Liver (tissue), 9 donors: ENCODE results near the gene ADH1C. TPM values are rescaled to one million over a fixed set of nuclear protein-coding genes. Genes with fewer than 3 reads are reported as not detected.

Source experiments
- DNase-seq: peaks from one replicate; pipeline ENCODE4 v3.0.0-alpha.2; 2017; ENCODE audit warnings: low spot score
- H3K27ac ChIP-seq, 2 donors: one replicate each; pipeline ENCODE4 v1.7.0; 2013; ENCODE audit warnings: inconsistent platforms in 2 of 2, low read length in 2 of 2, control low read depth in 1 of 2, low read depth in 1 of 2, mild to moderate bottlenecking in 1 of 2
- H3K27me3 ChIP-seq, 4 donors: one replicate each; pipeline versions ENCODE4 v1.6.1 to v1.7.0; 2013; ENCODE audit warnings: low read length in 3 of 4, inconsistent platforms in 1 of 4, mild to moderate bottlenecking in 1 of 4, moderate library complexity in 1 of 4; ENCODE audit not compliant: control insufficient read depth in 4 of 4, insufficient read depth in 4 of 4
- H3K36me3 ChIP-seq, 4 donors: one replicate each; pipeline versions ENCODE4 v1.6.1 to v1.7.0; 2013; ENCODE audit warnings: low read length in 3 of 4, mild to moderate bottlenecking in 3 of 4, low read depth in 1 of 4, moderate library complexity in 1 of 4; ENCODE audit not compliant: control insufficient read depth in 4 of 4, insufficient read depth in 3 of 4
- H3K4me1 ChIP-seq, 4 donors: one replicate each; pipeline versions ENCODE4 v1.6.1 to v1.7.0; 2013; ENCODE audit warnings: low read length in 3 of 4, mild to moderate bottlenecking in 3 of 4, moderate library complexity in 1 of 4; ENCODE audit not compliant: control insufficient read depth in 4 of 4, insufficient read depth in 4 of 4
- H3K4me3 ChIP-seq, 3 donors: one replicate each; pipeline versions ENCODE4 v1.6.1 to v1.7.0; 2013; ENCODE audit warnings: low read length in 3 of 3, control low read depth in 1 of 3, low read depth in 1 of 3, mild to moderate bottlenecking in 1 of 3
- H3K9ac ChIP-seq, 2 donors: one replicate each; pipeline ENCODE4 v1.7.0; 2013; ENCODE audit warnings: low read length in 2 of 2, mild to moderate bottlenecking in 2 of 2, moderate library complexity in 2 of 2, control low read depth in 1 of 2, low read depth in 1 of 2
- H3K9me3 ChIP-seq, 4 donors: one replicate each; pipeline versions ENCODE4 v1.6.1 to v1.7.0; 2013; ENCODE audit warnings: low read length in 3 of 4; ENCODE audit not compliant: control insufficient read depth in 4 of 4
- EGR1 ChIP-seq, 2 donors: IDR thresholded peaks; 2 replicates each; pipeline ENCODE4 v1.6.1; 2016 to 2018; ENCODE audit warnings: antibody characterized with exemption in 2 of 2, low read depth in 2 of 2
- FOXA1 ChIP-seq: IDR thresholded peaks from 2 replicates; pipeline ENCODE4 v1.6.1; 2016; ENCODE audit warnings: antibody characterized with exemption
- FOXA2 ChIP-seq: IDR thresholded peaks from 2 replicates; pipeline ENCODE4 v1.6.1; 2016; ENCODE audit warnings: antibody characterized with exemption
- GABPA ChIP-seq, 2 donors: IDR thresholded peaks in 1 of 2; conservative IDR thresholded peaks in 1 of 2; 2 replicates each; pipeline ENCODE4 v1.6.1; 2016; ENCODE audit warnings: antibody characterized with exemption in 2 of 2, mild to moderate bottlenecking in 1 of 2, moderate library complexity in 1 of 2
- HNF4A ChIP-seq, 2 donors: conservative IDR thresholded peaks; 2 replicates each; pipeline ENCODE4 v1.6.1; 2016; ENCODE audit warnings: antibody characterized with exemption in 2 of 2, mild to moderate bottlenecking in 2 of 2
- HNF4G ChIP-seq: IDR thresholded peaks from 2 replicates; pipeline ENCODE4 v1.6.1; 2016; ENCODE audit warnings: antibody characterized with exemption
- JUND ChIP-seq, 2 donors: IDR thresholded peaks; 2 replicates each; pipeline ENCODE4 v1.6.1; 2016; ENCODE audit warnings: antibody characterized with exemption in 2 of 2
- NR2F2 ChIP-seq: IDR thresholded peaks from 2 replicates; pipeline ENCODE4 v1.6.1; 2016; ENCODE audit warnings: antibody characterized with exemption
- RAD21 ChIP-seq, 2 donors: IDR thresholded peaks; 2 replicates each; pipeline ENCODE4 v1.6.1; 2016; ENCODE audit warnings: antibody characterized with exemption in 2 of 2, mild to moderate bottlenecking in 2 of 2
- RXRA ChIP-seq, 2 donors: IDR thresholded peaks; 2 replicates each; pipeline ENCODE4 v1.6.1; 2017 to 2018; ENCODE audit warnings: antibody characterized with exemption in 2 of 2, mild to moderate bottlenecking in 1 of 2
- SP1 ChIP-seq: IDR thresholded peaks from 2 replicates; pipeline ENCODE4 v1.6.1; 2018; ENCODE audit warnings: antibody characterized with exemption, mild to moderate bottlenecking
- TAF1 ChIP-seq: conservative IDR thresholded peaks from 2 replicates; pipeline ENCODE4 v1.6.1; 2016; ENCODE audit warnings: antibody characterized with exemption, mild to moderate bottlenecking
- WGBS: extraction: QIAGEN DNeasy Blood & Tissue Kit; methylation state at CpG from one replicate; pipeline ENCODE4 v1.1.7; 2013; 5-methylcytosine and 5-hydroxymethylcytosine counted together
- polyA plus RNA-seq, 2 donors: library from polyadenylated mRNA; stranded (reverse) in 1 of 2; unstranded in 1 of 2; fragments of 200-250 nt in 1 of 2; fragments of >200 nt in 1 of 2; fragmentation: Nextera tagmentation in 1 of 2; extraction: Ambion mirVana in 1 of 2; gene quantifications; one replicate each; pipeline versions ENCODE4 v1.2.1 to v1.2.3, GENCODE V29; 2013 to 2015
- total RNA-seq, 2 donors: library from RNA; depleted of rRNA; stranded (reverse); fragments of >200 nt; gene quantifications; one replicate each; pipeline ENCODE4 v1.2.3, GENCODE V29; 2014
- TF ChIP-seq, protein P1 (sequence below): IDR thresholded peaks from 2 replicates; pipeline ENCODE4 v1.6.1; 2016; ENCODE audit warnings: antibody characterized with exemption, mild to moderate bottlenecking
- TF ChIP-seq, protein P2 (sequence below): IDR thresholded peaks from 2 replicates; pipeline ENCODE4 v1.6.1; 2016; ENCODE audit warnings: antibody characterized with exemption
- TF ChIP-seq, protein P3 (sequence below): IDR thresholded peaks from 2 replicates; pipeline ENCODE4 v1.6.1; 2016; ENCODE audit warnings: antibody characterized with exemption
- TF ChIP-seq, protein P4 (sequence below): fragments of 150-350 bp; IDR thresholded peaks from 2 replicates; pipeline ENCODE4 v1.5.1; 2017; ENCODE audit warnings: improper control_type of control experiment, low read depth, low read length; ENCODE audit not compliant: missing input control
- TF ChIP-seq, protein P5 (sequence below): IDR thresholded peaks from 2 replicates; pipeline ENCODE4 v1.6.1; 2016; ENCODE audit warnings: antibody characterized with exemption
- donor health status: healthy.
- donor health status: healthy.
- donor health status: healthy.
- donor health status: healthy.
- donor health status: healthy.

ADH1C gene
- total and polyA plus RNA-seq, 4 donors, result 0.84 to 374 (median 81.3) TPM

DNA sequence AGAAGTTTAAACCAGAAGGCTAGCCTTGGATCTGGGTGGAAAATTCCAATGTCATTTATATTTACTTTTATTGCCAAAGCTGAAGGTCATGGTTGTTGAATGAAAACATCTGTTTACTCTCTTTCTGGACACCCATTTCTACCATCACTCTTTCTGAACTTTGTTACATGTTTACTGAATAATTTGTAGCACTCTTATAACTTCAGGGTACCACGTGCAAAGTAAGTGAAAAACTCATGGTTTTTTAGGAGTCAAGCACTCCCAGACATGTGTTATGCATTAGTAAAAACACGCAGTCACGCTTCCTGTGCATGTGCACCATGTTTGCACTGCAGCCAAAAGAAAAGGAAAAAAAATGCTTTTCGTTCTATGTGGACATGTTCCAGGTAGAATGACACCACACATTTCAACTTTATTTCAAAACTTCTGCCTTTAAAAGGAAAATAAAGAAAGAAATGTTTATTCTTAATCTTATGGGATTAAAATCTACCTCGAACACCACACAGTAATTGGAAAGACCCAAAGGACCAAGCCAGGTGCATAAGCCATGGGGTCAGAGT is 31.4 kb upstream of the ADH1C start (continued):
- TF ChIP-seq, protein P1, sequence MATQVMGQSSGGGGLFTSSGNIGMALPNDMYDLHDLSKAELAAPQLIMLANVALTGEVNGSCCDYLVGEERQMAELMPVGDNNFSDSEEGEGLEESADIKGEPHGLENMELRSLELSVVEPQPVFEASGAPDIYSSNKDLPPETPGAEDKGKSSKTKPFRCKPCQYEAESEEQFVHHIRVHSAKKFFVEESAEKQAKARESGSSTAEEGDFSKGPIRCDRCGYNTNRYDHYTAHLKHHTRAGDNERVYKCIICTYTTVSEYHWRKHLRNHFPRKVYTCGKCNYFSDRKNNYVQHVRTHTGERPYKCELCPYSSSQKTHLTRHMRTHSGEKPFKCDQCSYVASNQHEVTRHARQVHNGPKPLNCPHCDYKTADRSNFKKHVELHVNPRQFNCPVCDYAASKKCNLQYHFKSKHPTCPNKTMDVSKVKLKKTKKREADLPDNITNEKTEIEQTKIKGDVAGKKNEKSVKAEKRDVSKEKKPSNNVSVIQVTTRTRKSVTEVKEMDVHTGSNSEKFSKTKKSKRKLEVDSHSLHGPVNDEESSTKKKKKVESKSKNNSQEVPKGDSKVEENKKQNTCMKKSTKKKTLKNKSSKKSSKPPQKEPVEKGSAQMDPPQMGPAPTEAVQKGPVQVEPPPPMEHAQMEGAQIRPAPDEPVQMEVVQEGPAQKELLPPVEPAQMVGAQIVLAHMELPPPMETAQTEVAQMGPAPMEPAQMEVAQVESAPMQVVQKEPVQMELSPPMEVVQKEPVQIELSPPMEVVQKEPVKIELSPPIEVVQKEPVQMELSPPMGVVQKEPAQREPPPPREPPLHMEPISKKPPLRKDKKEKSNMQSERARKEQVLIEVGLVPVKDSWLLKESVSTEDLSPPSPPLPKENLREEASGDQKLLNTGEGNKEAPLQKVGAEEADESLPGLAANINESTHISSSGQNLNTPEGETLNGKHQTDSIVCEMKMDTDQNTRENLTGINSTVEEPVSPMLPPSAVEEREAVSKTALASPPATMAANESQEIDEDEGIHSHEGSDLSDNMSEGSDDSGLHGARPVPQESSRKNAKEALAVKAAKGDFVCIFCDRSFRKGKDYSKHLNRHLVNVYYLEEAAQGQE, result peak; percentile 61
- TF ChIP-seq EGR1 (IDR thresholded peaks at IDR 0.05; ENCODE audit: low read depth in 2 of 2) (peak in 1 of 2 donors; percentile 82), SP1 (peak; percentile 95)
- TF ChIP-seq, protein P2, sequence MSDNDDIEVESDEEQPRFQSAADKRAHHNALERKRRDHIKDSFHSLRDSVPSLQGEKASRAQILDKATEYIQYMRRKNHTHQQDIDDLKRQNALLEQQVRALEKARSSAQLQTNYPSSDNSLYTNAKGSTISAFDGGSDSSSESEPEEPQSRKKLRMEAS, result peak; percentile 94

DNA sequence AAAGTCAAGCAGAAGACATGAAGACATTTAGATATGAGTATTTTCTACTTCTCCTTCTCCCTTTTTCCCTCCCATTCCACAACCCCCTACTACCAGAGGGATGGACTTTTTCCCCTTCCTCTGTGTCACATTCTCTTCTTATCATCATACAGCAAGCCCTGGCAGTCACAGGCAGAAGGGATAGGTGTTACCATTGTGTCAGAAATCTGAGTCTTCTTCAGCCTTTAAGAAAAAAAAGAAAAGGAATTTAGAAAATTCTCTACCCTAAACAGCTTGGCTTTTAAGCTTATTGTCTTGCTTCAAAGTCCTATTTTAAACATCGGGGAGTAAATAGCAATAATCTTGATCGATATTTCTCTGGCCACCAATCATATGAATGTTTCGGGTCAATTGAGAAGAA is 30.9 kb upstream of the ADH1C start:
- no peaks in the 10 kb centered on the region for H3K27me3 ChIP-seq
- no peak overlapping the region for H3K4me3 ChIP-seq
- H3K9me3 ChIP-seq, result no peaks in the 10 kb centered on the region
- TF ChIP-seq, protein P3, sequence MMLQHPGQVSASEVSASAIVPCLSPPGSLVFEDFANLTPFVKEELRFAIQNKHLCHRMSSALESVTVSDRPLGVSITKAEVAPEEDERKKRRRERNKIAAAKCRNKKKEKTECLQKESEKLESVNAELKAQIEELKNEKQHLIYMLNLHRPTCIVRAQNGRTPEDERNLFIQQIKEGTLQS, result no peak
- no peak for TF ChIP-seq TAF1
- TF ChIP-seq FOXA2, result no peak
- no peak for TF ChIP-seq NR2F2
- WGBS, result 32% methylated on average over 3 of the region's 3 CpGs
- H3K36me3 ChIP-seq, result no peaks in the 10 kb centered on the region
- H3K9ac ChIP-seq, result peak overlapping the region; percentile 19 to 78
- peak overlapping the region; percentile 96 for H3K27ac ChIP-seq
- H3K4me1 ChIP-seq, result peaks cover 0 to 35% (median 6%) of the 10 kb centered on the region in 4 donors
- DNase-seq, result no peak

DNA sequence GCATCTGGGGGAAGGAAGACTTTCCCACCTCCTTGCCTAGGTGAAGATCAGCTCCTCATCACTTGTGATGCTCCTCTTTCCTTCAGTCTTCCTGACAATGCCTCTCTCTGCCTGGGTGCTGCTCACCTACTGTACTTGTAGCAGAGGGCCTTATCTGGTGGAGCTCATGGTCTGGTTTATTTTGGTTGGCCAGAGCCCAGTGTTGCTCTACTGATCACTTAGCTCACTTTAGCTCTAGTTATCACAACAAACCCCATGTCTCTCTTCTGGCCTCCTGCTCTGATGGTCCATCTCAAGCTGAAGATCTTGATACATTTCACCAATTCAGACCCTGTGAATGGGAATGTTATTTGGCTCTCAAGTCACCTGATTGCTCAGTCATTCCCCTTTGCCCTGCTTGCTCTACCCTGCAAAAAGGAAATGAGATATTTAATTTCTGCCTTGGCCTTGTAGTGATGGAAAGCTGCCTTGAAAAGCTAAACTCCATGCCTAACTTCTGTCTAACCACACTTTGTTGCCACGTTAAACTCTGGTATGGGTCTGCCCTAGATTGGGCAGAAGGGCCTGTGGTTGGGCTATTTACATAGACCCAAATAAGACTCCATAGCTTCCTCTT is 30.3 kb upstream of the ADH1C start:
- H3K36me3 ChIP-seq, result no peaks in the 10 kb centered on the region
- peak overlapping the region; percentile 96 for H3K27ac ChIP-seq
- H3K4me1 ChIP-seq, result peaks cover 0 to 35% (median 6%) of the 10 kb centered on the region in 4 donors
- H3K27me3 ChIP-seq, result no peaks in the 10 kb centered on the region
- WGBS, result 35% methylated on average over 1 of the region's 1 CpG
- peak overlapping the region; percentile 19 to 78 for H3K9ac ChIP-seq
- TF ChIP-seq GABPA (IDR thresholded peaks at IDR 0.05 in 1 of 2, conservative IDR thresholded peaks at IDR 0.05 in 1 of 2), result no peak
- TF ChIP-seq, protein P4, sequence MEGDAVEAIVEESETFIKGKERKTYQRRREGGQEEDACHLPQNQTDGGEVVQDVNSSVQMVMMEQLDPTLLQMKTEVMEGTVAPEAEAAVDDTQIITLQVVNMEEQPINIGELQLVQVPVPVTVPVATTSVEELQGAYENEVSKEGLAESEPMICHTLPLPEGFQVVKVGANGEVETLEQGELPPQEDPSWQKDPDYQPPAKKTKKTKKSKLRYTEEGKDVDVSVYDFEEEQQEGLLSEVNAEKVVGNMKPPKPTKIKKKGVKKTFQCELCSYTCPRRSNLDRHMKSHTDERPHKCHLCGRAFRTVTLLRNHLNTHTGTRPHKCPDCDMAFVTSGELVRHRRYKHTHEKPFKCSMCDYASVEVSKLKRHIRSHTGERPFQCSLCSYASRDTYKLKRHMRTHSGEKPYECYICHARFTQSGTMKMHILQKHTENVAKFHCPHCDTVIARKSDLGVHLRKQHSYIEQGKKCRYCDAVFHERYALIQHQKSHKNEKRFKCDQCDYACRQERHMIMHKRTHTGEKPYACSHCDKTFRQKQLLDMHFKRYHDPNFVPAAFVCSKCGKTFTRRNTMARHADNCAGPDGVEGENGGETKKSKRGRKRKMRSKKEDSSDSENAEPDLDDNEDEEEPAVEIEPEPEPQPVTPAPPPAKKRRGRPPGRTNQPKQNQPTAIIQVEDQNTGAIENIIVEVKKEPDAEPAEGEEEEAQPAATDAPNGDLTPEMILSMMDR, result no peak
- TF ChIP-seq JUND (IDR thresholded peaks at IDR 0.05), result no peak
- TF ChIP-seq RXRA (IDR thresholded peaks at IDR 0.05), result peak in 1 of 2 donors; percentile 33
- TF ChIP-seq, protein P3, result no peak
- TF ChIP-seq HNF4G, result no peak
- TF ChIP-seq FOXA1, result no peak
- peak in 1 of 2 donors; percentile 15 for TF ChIP-seq RAD21 (IDR thresholded peaks at IDR 0.05)
- TF ChIP-seq NR2F2, result no peak
- TF ChIP-seq, protein P5, sequence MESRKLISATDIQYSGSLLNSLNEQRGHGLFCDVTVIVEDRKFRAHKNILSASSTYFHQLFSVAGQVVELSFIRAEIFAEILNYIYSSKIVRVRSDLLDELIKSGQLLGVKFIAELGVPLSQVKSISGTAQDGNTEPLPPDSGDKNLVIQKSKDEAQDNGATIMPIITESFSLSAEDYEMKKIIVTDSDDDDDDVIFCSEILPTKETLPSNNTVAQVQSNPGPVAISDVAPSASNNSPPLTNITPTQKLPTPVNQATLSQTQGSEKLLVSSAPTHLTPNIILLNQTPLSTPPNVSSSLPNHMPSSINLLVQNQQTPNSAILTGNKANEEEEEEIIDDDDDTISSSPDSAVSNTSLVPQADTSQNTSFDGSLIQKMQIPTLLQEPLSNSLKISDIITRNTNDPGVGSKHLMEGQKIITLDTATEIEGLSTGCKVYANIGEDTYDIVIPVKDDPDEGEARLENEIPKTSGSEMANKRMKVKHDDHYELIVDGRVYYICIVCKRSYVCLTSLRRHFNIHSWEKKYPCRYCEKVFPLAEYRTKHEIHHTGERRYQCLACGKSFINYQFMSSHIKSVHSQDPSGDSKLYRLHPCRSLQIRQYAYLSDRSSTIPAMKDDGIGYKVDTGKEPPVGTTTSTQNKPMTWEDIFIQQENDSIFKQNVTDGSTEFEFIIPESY, result no peak
- TF ChIP-seq HNF4A (conservative IDR thresholded peaks at IDR 0.05), result no peak
- no peak for TF ChIP-seq TAF1
- no peak for TF ChIP-seq FOXA2
- no peaks in the 10 kb centered on the region for H3K9me3 ChIP-seq
- no peak overlapping the region for H3K4me3 ChIP-seq
- DNase-seq, result no peak
